Rectal smooth muscle tissue (tissue), 1 donor: ENCODE results near the gene ADIRF.

Experiments used
- H3K27ac ChIP-seq: one replicate; pipeline ENCODE4 v1.7.0; 2013; ENCODE audit warnings: low read depth, low read length, inconsistent platforms
- H3K27me3 ChIP-seq: one replicate; pipeline ENCODE4 v1.7.0; 2013; ENCODE audit warnings: low read length; ENCODE audit not compliant: control insufficient read depth, insufficient read depth
- H3K36me3 ChIP-seq: one replicate; pipeline ENCODE4 v1.7.0; 2013; ENCODE audit warnings: low read length; ENCODE audit not compliant: control insufficient read depth, insufficient read depth
- H3K4me1 ChIP-seq: one replicate; pipeline ENCODE4 v1.7.0; 2013; ENCODE audit warnings: low read length; ENCODE audit not compliant: control insufficient read depth, insufficient read depth
- H3K4me3 ChIP-seq: one replicate; pipeline ENCODE4 v1.7.0; 2013; ENCODE audit warnings: low read length
- H3K9ac ChIP-seq: one replicate; pipeline ENCODE4 v1.7.0; 2013; ENCODE audit warnings: low read length

Gene ADIRF

DNA sequence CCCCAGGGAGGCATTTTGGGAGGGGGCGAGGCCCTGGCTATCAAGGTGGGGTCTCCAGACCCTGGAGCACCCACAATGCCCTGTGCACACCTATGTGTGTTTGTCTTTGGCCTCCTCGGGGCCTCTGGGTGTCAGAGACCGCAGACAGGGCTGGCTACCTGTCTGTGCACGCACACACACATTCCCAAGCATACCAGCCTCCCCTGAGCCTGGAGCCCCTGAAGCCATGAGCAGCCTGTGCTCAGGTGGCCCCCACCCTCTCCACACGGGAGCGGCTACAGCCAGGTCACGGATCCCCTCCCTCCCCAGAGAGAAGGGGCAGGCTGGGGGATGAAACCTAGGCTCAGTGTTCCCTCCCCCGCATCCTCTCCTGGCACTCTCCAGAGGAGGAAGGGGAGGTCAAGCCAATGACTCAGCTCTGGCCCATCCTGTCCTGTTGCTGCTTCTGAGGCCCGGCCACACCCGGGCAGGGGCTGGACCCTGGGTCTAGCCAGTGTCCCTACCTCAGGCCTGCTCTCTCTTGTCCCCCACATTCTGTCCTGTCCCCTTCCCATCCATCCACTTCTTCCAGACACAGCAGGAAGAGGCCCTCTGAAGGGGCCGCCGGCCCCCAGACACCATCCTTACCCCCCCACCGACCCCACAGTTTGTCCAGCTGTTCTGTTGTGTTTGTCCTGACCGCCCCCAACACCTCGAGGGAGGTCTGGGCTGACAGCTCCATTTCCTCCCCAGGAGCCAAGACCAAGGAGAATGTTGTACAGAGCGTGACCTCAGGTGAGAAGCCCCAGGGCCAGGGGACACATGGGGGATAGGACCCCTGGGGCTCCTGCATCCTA lies 9.2 kb upstream of the ADIRF start:
- Histone ChIP-seq H3K27ac (no peak overlapping the region), H3K4me3 (no peak overlapping the region), H3K4me1 (no peaks in the 10 kb centered on the region), H3K36me3 (no peaks in the 10 kb centered on the region), H3K9ac (no peak overlapping the region), H3K27me3 (no peaks in the 10 kb centered on the region)

DNA sequence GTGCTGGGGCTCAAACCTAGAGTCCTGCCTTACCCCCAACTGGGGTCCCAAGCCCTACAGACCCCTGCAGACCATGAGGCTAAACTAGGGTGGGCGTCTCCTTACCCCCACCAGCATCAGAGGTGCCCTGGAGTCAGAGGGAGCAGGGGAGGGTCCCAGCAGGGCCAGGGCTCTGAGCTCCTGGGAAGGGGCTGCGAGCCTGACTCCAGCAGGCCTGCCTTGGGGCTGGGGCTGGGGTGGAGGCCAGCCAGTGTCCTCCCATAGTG lies 8.6 kb upstream of the ADIRF start:
- Histone ChIP-seq H3K4me1 (no peaks in the 10 kb centered on the region), H3K36me3 (no peaks in the 10 kb centered on the region), H3K4me3 (no peak overlapping the region), H3K27ac (no peak overlapping the region), H3K9ac (no peak overlapping the region), H3K27me3 (no peaks in the 10 kb centered on the region)

DNA sequence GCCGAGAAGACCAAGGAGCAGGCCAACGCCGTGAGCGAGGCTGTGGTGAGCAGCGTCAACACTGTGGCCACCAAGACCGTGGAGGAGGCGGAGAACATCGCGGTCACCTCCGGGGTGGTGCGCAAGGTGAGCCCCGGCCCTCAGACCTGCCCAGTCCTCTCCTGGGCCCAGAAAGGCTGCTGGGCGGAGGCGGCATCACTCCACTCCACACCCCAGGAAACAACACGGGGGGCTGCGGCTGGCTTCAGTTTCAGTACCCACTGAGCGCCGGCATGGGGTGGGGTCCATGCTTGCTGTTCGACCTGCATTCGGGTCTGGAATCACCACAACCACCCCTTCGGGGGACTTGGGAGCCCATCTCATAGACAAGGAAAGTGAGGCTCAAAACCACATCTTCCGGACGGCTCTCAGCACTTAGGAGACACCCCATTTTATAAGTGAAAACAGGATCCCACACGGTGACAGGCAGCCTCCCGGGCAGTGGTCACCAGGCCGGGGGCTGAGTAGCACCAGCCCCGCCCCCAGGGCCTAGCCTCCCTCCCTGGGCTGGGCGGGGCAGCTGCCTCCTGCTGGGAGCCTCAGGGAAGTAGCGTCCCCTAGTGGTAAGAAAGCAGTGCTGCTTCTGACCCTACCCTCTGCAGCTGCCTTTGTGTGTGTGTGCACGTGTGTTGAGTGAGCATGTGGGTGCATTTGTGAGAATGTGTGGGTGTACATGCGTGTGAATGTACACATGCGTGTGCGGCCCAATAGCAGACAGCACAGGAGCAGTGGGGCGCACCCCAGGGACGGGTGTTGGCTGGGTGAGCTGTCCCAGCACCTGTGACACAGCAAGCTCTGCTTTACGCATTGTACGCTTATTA lies 8.0 kb upstream of the ADIRF start:
- Histone ChIP-seq H3K27me3 (no peaks in the 10 kb centered on the region), H3K27ac (no peak overlapping the region), H3K9ac (no peak overlapping the region), H3K36me3 (no peaks in the 10 kb centered on the region), H3K4me3 (no peak overlapping the region), H3K4me1 (no peaks in the 10 kb centered on the region)

DNA sequence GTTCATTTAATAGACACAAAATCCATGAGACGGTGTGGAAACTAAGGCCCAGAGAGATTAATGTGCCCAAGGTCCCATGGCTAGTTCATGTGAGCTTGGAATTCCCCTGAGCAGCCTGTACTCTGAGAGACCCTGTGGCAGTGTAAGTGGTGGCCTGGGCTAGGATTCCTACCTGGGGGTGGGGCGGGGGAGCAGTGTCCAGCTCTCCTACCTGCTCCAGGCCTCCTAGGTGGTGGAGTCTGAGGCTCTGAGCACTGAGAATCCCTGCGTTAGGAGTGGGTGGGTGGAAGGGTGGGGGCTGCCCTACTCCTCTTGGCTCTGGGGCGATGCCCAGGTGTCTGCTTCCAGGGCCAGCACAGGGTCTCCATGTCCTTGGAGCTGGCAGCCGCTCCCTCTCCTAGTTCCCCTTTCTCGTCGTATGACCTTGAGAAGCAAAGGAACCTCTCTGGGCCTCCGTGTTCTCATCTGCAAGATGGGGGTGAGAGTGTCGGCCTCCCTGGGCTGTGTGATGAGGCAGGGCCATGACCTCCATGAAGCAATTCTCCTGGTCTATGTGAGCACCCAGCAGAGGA lies 7.3 kb upstream of the ADIRF start:
- Histone ChIP-seq H3K9ac (no peak overlapping the region), H3K4me3 (no peak overlapping the region), H3K27me3 (no peaks in the 10 kb centered on the region), H3K36me3 (no peaks in the 10 kb centered on the region), H3K4me1 (no peaks in the 10 kb centered on the region), H3K27ac (no peak overlapping the region)

DNA sequence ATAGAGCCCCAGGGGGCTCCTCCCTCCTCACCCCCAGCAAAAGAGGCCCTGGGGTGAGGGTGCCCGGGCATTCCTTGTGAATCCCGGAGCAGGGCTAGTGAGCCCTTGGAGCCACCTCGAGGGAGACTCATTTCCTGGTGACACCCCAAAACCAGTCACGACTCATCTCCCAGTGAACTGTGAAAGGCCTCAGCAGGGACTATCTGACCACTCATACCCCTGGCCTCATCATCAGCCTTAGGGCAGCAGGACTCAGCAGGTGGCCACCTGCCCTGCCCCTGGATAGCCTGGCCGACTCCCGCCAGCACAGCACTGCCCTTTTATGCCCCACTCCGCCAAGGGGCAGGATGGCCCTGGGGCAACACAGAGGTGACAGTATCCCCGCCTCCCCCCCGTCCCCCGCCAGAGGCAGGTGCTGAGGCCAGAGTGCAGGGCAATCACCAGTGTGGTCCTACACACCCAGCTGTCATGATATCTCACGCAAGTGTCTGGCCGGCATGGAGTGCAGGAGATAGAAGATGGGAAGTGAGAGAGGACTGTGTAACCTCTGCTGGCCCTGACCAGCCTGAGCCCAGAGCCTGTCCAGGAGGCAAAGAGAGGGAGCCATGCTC lies 6.7 kb upstream of the ADIRF start:
- Histone ChIP-seq H3K27me3 (no peaks in the 10 kb centered on the region), H3K4me1 (no peaks in the 10 kb centered on the region), H3K36me3 (no peaks in the 10 kb centered on the region), H3K27ac (no peak overlapping the region), H3K4me3 (no peak overlapping the region), H3K9ac (no peak overlapping the region)

DNA sequence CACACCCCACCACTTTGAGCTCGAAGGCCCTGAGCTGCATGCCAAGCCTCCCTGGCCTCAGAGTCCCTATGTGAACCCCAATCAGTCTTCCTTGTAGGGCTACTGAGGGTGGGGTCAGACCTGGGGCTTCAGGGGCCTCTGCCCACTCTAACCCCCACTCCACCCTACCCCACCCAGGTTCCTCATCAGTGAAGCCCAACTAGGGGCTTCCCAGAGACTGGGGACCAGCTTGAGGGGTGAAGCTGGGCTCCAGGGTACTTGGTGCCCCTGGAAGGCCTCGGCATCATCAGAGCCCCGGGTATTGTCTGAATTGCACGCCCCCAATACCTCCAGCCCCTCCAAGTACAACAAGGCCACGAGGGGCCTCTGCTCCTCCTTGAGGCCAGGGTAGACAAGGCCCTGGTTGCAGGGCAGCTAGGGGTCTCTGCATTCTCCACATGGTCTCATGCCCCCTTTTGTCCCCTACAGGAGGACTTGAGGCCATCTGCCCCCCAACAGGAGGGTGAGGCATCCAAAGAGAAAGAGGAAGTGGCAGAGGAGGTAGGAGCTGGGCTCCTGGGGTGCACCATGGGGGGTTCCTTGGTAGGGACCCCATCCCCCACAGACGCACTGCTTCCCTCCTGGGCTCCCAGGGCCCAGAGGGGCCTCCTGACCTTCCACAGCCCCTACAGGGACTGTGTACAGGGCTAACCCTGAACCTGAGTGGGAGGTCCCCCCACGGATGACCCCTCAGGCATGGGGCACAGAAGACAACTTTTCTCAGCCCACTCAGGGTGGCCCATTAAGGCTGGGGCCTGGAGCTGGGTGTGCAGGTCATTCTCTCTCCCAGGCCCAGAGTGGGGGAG lies 5.9 kb upstream of the ADIRF start:
- no peaks in the 10 kb centered on the region for H3K36me3 ChIP-seq
- H3K27me3 ChIP-seq = no peaks in the 10 kb centered on the region
- no peak overlapping the region for H3K27ac ChIP-seq

DNA sequence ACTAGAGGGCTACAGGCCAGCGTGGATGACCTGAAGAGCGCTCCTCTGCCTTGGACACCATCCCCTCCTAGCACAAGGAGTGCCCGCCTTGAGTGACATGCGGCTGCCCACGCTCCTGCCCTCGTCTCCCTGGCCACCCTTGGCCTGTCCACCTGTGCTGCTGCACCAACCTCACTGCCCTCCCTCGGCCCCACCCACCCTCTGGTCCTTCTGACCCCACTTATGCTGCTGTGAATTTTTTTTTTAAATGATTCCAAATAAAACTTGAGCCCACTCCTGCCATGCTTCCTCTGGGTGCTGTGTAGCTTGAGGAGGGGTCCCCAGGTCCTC lies 5.3 kb upstream of the ADIRF start:
- Histone ChIP-seq H3K4me1 (peaks cover under 1% of the 10 kb centered on the region), H3K27ac (no peak overlapping the region), H3K27me3 (no peaks in the 10 kb centered on the region), H3K36me3 (no peaks in the 10 kb centered on the region), H3K4me3 (no peak overlapping the region), H3K9ac (no peak overlapping the region)

More for the DNA sequence above, 5.9 kb upstream of the ADIRF start:
- Histone ChIP-seq H3K4me3 (no peak overlapping the region), H3K4me1 (no peaks in the 10 kb centered on the region), H3K9ac (no peak overlapping the region)

DNA sequence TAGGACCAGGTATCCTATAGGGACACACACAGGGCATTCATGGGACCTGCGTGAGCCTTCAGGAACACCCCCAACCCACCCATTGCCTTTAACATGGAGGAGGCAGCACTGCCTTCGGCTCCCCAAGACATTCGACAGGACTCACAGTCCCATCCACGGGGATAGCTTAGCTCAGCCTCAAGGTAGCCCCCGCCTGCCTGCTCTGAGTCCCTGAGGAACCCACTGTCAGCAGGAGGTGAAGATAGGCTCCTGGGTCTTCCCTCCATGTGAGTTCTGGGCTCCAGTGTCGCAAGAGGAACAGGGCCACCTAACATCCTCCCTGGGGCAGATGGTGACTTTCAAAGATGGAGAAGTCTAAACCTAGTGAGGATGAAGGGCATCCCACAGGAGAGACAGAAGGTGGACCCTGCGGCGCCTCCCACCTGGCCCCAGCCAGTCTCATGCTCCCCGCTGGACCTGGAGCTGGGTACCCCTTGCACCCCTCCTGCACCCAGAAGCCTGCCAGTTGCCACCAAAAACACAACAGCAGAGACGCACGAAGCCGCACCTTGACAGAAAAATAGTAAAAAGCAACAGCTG lies 4.9 kb upstream of the ADIRF start:
- H3K4me3 ChIP-seq = no peak overlapping the region
- no peak overlapping the region for H3K27ac ChIP-seq
- peaks cover 2% of the 10 kb centered on the region for H3K4me1 ChIP-seq
- no peaks in the 10 kb centered on the region for H3K27me3 ChIP-seq
- no peak overlapping the region for H3K9ac ChIP-seq
- H3K36me3 ChIP-seq = no peaks in the 10 kb centered on the region

DNA sequence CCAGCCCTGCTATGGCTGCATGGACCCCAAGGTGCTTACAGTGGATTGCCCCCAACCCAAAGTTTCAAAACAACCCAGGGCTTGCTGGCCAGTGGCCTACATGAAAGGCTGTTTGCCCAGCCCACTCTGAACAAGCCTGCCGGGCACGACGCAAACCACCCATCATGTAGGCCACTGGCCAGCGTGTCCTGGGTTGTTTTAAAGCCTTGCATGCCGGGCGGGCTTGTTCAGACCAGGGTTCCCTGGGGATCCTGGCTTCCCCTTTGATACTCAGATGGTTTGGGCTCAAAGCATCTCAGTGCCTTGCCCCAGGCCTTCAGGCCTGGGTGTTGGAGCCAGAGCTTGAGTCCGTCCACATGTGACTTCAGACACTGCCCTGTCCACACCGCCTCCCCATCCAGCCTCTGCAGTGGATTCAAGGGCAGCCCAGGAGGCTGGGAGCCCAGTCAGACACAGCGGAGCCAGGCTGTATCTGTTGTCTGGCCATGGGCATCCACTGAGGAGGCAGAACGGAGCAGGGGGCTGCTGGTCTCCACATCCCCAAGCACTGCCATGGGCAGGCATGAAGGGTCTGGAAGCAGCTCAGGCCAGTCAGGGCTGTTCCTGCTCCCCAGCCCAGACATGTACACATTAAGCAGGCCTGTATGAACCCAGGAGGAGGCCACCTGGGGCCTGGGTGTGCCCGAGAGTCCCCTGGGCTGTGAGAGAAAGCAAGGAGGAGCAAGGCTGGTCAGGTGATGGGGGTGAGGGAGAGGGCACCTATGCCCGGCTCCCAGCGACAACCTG lies 4.0 kb upstream of the ADIRF start:
- Histone ChIP-seq H3K4me1 (peaks cover 8% of the 10 kb centered on the region), H3K4me3 (no peak overlapping the region), H3K9ac (no peak overlapping the region), H3K36me3 (no peaks in the 10 kb centered on the region), H3K27me3 (no peaks in the 10 kb centered on the region), H3K27ac (no peak overlapping the region)

DNA sequence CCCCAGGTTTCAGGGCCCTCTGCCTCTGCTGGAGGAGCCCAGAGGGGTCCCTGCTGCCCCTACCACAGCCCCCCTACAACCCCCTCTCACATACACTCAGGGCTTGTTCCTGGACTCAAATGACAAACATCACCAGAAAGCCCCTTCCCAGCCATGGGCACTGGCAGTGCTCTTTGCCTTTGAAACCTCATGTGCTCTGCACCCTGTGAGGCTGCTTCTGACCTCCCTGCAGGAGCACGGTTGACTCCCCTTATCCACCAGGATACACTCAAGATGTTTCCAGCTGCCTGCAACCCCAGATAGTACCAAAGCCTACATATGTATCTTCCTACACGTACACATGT lies 3.5 kb upstream of the ADIRF start:
- no peak overlapping the region for H3K27ac ChIP-seq
- no peaks in the 10 kb centered on the region for H3K27me3 ChIP-seq
- H3K36me3 ChIP-seq = no peaks in the 10 kb centered on the region
- no peak overlapping the region for H3K9ac ChIP-seq
- peaks cover 14% of the 10 kb centered on the region for H3K4me1 ChIP-seq
- H3K4me3 ChIP-seq = no peak overlapping the region

DNA sequence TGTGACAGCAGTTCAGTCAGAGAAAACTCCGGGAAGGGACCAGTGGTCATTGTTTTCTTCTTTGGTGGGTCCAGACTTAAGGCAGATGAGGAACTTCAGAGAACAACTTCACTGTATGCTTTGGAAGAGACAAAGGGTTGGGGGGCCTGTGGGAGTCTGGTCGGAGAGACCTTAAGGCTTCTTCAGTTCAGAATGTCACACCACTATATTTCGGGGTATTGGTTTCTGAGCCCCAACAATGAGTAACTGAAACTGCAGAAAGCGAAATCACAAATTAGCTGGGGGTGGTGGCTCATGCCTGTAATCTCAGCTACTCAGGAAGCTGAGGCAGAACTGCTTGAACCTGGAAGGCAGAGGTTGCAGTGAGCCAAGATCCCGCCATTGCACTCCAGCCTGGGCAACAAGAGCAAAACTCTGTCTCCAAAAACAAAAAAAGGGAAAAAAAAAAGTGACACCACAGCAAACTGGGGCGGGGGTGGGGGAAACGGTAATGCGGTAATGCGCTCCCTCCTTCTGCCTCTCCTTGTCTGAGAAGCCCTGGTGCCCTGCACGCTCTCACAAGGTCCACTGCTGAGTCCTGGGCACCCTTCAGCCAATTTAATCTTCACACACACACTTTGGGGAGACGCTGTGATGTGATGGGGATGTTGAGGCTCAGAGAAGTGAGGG lies 2.2 kb upstream of the ADIRF start:
- no peak overlapping the region for H3K9ac ChIP-seq
- peaks cover 15% of the 10 kb centered on the region for H3K4me1 ChIP-seq

More for the DNA sequence above, 2.2 kb upstream of the ADIRF start:
- H3K36me3 ChIP-seq = no peaks in the 10 kb centered on the region
- H3K4me3 ChIP-seq = no peak overlapping the region
- no peak overlapping the region for H3K27ac ChIP-seq
- H3K27me3 ChIP-seq = no peaks in the 10 kb centered on the region
